ENCODE data around the gene TMEM39A. TPM values are rescaled to one million over a fixed set of nuclear protein-coding genes. Genes with fewer than 3 reads are reported as not detected.

TMEM39A gene
- total RNA-seq, 2 donors from 2014 or later: 66.6 to 71.5 TPM

- no peaks in the 10 kb centered on the region for H3K9me3 Mint-ChIP-seq
- ATAC-seq: no peak
- peaks cover 7% of the 10 kb centered on the region for H3K36me3 Mint-ChIP-seq
- no peaks in the 10 kb centered on the region for H3K27me3 Mint-ChIP-seq
- DNase-seq (ENCODE audit: low spot score): no peak
- no peaks in the 10 kb centered on the region for H3K4me1 Mint-ChIP-seq (ENCODE audit: low read depth in 2 of 2)
- no peak overlapping the region for H3K27ac Mint-ChIP-seq
- no peak overlapping the region for H3K4me3 Mint-ChIP-seq
Measured at GRCh38 chr3:119485563-119485962, 22.1 kb upstream of the TMEM39A start.

- Mint-ChIP-seq H3K4me1 (ENCODE audit: low read depth in 2 of 2) (no peaks in the 10 kb centered on the region), H3K27ac (no peak overlapping the region), H3K36me3 (peaks cover 7% of the 10 kb centered on the region), H3K9me3 (no peaks in the 10 kb centered on the region), H3K27me3 (no peaks in the 10 kb centered on the region), H3K4me3 (no peak overlapping the region)
- ATAC-seq (no peak), DNase-seq (ENCODE audit: low spot score) (no peak)
Measured at GRCh38 chr3:119483101-119483500, 19.7 kb upstream of the TMEM39A start.

- no peaks in the 10 kb centered on the region for H3K9me3 Mint-ChIP-seq
- DNase-seq (ENCODE audit: low spot score) (no peak), ATAC-seq (no peak)
- H3K4me3 Mint-ChIP-seq: no peak overlapping the region
- no peaks in the 10 kb centered on the region for H3K27me3 Mint-ChIP-seq
- no peak overlapping the region for H3K27ac Mint-ChIP-seq
- peaks cover 13% of the 10 kb centered on the region for H3K36me3 Mint-ChIP-seq
- peaks cover 0 to 3% of the 10 kb centered on the region in 2 donors for H3K4me1 Mint-ChIP-seq (ENCODE audit: low read depth in 2 of 2)
Measured at GRCh38 chr3:119481079-119481478, 17.7 kb upstream of the TMEM39A start.

GRCh38 chr3:119470866-119471265 is 7.5 kb upstream of the TMEM39A start:
- H3K4me1 Mint-ChIP-seq (ENCODE audit: low read depth in 2 of 2): peaks cover 34% of the 10 kb centered on the region in 2 donors
- H3K36me3 Mint-ChIP-seq: peaks cover 12% of the 10 kb centered on the region
- peak overlapping the region; percentile 43 to 80 for H3K27ac Mint-ChIP-seq
- DNase-seq (ENCODE audit: low spot score) (no peak), ATAC-seq (no peak)
- H3K9me3 Mint-ChIP-seq: no peaks in the 10 kb centered on the region
- peak overlapping the region; percentile 0 for H3K4me3 Mint-ChIP-seq
- H3K27me3 Mint-ChIP-seq: no peaks in the 10 kb centered on the region

GRCh38 chr3:119469418-119470189 is 6.2 kb upstream of the TMEM39A start:
- Mint-ChIP-seq H3K4me1 (ENCODE audit: low read depth in 2 of 2) (peaks cover 34% of the 10 kb centered on the region in 2 donors), H3K27ac (peak overlapping the region; percentile 80 to 87), H3K4me3 (peak overlapping the region; percentile 88), H3K9me3 (no peaks in the 10 kb centered on the region), H3K36me3 (peaks cover 12% of the 10 kb centered on the region), H3K27me3 (no peaks in the 10 kb centered on the region)
- ATAC-seq (no peak), DNase-seq (ENCODE audit: low spot score) (no peak)

- ATAC-seq: no peak
- Mint-ChIP-seq H3K9me3 (no peaks in the 10 kb centered on the region), H3K36me3 (peaks cover 13% of the 10 kb centered on the region), H3K4me1 (ENCODE audit: low read depth in 2 of 2) (peaks cover 43 to 44% of the 10 kb centered on the region in 2 donors), H3K4me3 (peak overlapping the region; percentile 88), H3K27ac (peak overlapping the region; percentile 80 to 87), H3K27me3 (no peaks in the 10 kb centered on the region)
- no peak for DNase-seq (ENCODE audit: low spot score)
Measured at GRCh38 chr3:119468041-119468440, 4.6 kb upstream of the TMEM39A start.

- no peak for DNase-seq (ENCODE audit: low spot score)
- no peaks in the 10 kb centered on the region for H3K9me3 Mint-ChIP-seq
- peaks cover 36 to 38% of the 10 kb centered on the region in 2 donors for H3K4me1 Mint-ChIP-seq (ENCODE audit: low read depth in 2 of 2)
- no peaks in the 10 kb centered on the region for H3K27me3 Mint-ChIP-seq
- ATAC-seq: no peak
- H3K36me3 Mint-ChIP-seq: peaks cover 38% of the 10 kb centered on the region
- H3K27ac Mint-ChIP-seq: no peak overlapping the region
- no peak overlapping the region for H3K4me3 Mint-ChIP-seq
Measured at GRCh38 chr3:119457246-119457645, 6.2 kb downstream of the TMEM39A start.

GRCh38 chr3:119456469-119456868 is 6.9 kb downstream of the TMEM39A start:
- H3K27ac Mint-ChIP-seq: no peak overlapping the region
- H3K36me3 Mint-ChIP-seq: peaks cover 38% of the 10 kb centered on the region
- H3K4me3 Mint-ChIP-seq: no peak overlapping the region
- no peaks in the 10 kb centered on the region for H3K9me3 Mint-ChIP-seq
- ATAC-seq (no peak), DNase-seq (ENCODE audit: low spot score) (no peak)
- peaks cover 32 to 35% of the 10 kb centered on the region in 2 donors for H3K4me1 Mint-ChIP-seq (ENCODE audit: low read depth in 2 of 2)
- no peaks in the 10 kb centered on the region for H3K27me3 Mint-ChIP-seq

- H3K4me1 Mint-ChIP-seq (ENCODE audit: low read depth in 2 of 2): peaks cover 14 to 21% of the 10 kb centered on the region in 2 donors
- DNase-seq (ENCODE audit: low spot score): no peak
- peaks cover 27% of the 10 kb centered on the region for H3K36me3 Mint-ChIP-seq
- H3K27me3 Mint-ChIP-seq: no peaks in the 10 kb centered on the region
- no peaks in the 10 kb centered on the region for H3K9me3 Mint-ChIP-seq
- H3K27ac Mint-ChIP-seq: peak overlapping the region; percentile 14 to 29
- no peak for ATAC-seq
- no peak overlapping the region for H3K4me3 Mint-ChIP-seq
Measured at GRCh38 chr3:119453822-119454221, 9.6 kb downstream of the TMEM39A start.

GRCh38 chr3:119444590-119444989 is 18.8 kb downstream of the TMEM39A start:
- Mint-ChIP-seq H3K4me3 (no peak overlapping the region), H3K9me3 (no peaks in the 10 kb centered on the region), H3K36me3 (peaks cover 5% of the 10 kb centered on the region), H3K27ac (no peak overlapping the region), H3K27me3 (no peaks in the 10 kb centered on the region), H3K4me1 (ENCODE audit: low read depth in 2 of 2) (peaks cover 5 to 10% of the 10 kb centered on the region in 2 donors)
- ATAC-seq (peak in 1 of 2 donors; percentile 58), DNase-seq (ENCODE audit: low spot score) (no peak)

GRCh38 chr3:119443179-119443578 is 20.2 kb downstream of the TMEM39A start:
- DNase-seq (ENCODE audit: low spot score) (no peak), ATAC-seq (no peak)
- Mint-ChIP-seq H3K36me3 (peaks cover 5% of the 10 kb centered on the region), H3K4me3 (no peak overlapping the region), H3K4me1 (ENCODE audit: low read depth in 2 of 2) (peaks cover 11 to 14% of the 10 kb centered on the region in 2 donors), H3K27ac (no peak overlapping the region), H3K27me3 (no peaks in the 10 kb centered on the region), H3K9me3 (no peaks in the 10 kb centered on the region)

GRCh38 chr3:119437691-119438258 is 25.6 kb downstream of the TMEM39A start:
- peaks cover 39% of the 10 kb centered on the region for H3K36me3 Mint-ChIP-seq
- H3K9me3 Mint-ChIP-seq: no peaks in the 10 kb centered on the region
- H3K27me3 Mint-ChIP-seq: no peaks in the 10 kb centered on the region
- peak overlapping the region in 1 of 2 donors; percentile 12 for H3K27ac Mint-ChIP-seq
- DNase-seq (ENCODE audit: low spot score): no peak
- H3K4me1 Mint-ChIP-seq (ENCODE audit: low read depth in 2 of 2): peaks cover 14 to 15% of the 10 kb centered on the region in 2 donors
- no peak overlapping the region for H3K4me3 Mint-ChIP-seq
- ATAC-seq: no peak

GRCh38 chr3:119436977-119437376 is 26.4 kb downstream of the TMEM39A start:
- Mint-ChIP-seq H3K27ac (peak overlapping the region in 1 of 2 donors; percentile 12), H3K27me3 (no peaks in the 10 kb centered on the region), H3K4me3 (no peak overlapping the region), H3K9me3 (no peaks in the 10 kb centered on the region), H3K4me1 (ENCODE audit: low read depth in 2 of 2) (peaks cover 14 to 15% of the 10 kb centered on the region in 2 donors), H3K36me3 (peaks cover 44% of the 10 kb centered on the region)
- ATAC-seq (no peak), DNase-seq (ENCODE audit: low spot score) (no peak)

GRCh38 chr3:119434703-119435102 is 28.7 kb downstream of the TMEM39A start:
- H3K27me3 Mint-ChIP-seq: no peaks in the 10 kb centered on the region
- H3K27ac Mint-ChIP-seq: no peak overlapping the region
- peaks cover 14 to 15% of the 10 kb centered on the region in 2 donors for H3K4me1 Mint-ChIP-seq (ENCODE audit: low read depth in 2 of 2)
- H3K4me3 Mint-ChIP-seq: no peak overlapping the region
- DNase-seq (ENCODE audit: low spot score): no peak
- H3K36me3 Mint-ChIP-seq: peaks cover 67% of the 10 kb centered on the region
- no peak for ATAC-seq
- peaks cover 3% of the 10 kb centered on the region for H3K9me3 Mint-ChIP-seq

All from natural killer cell treated with Interleukin-12 subunit alpha and Interleukin-12 subunit beta and Interleukin-15 and Interleukin-18, amount 100 ng/mL, for 72 hours (primary cell).